HEK293 (cell line): ENCODE measurements around the gene PRDM10.

ENCODE experiments used
- SETDB1 ChIP-seq: IDR thresholded peaks from one replicate; pipeline ENCODE4 v1.6.1; 2017; ENCODE audit warnings: mild to moderate bottlenecking, low read length, moderate library complexity, mixed read lengths; ENCODE audit not compliant: insufficient read length
- ZBTB21 ChIP-seq: fragments of 450-650 bp; formaldehyde crosslinking; IDR thresholded peaks from 2 replicates; pipeline ENCODE4 v1.5.1; 2017; ENCODE audit warnings: missing biosample characterization, missing genetic modification characterization
- ZNF707 ChIP-seq: fragments of 450-650 bp; formaldehyde crosslinking; IDR thresholded peaks from 2 replicates; pipeline ENCODE4 v1.5.1; 2016; ENCODE audit warnings: missing biosample characterization, missing genetic modification characterization
- ZSCAN23 ChIP-seq: fragments of 450-650 bp; formaldehyde crosslinking; IDR thresholded peaks from 2 replicates; pipeline ENCODE4 v1.5.1; 2016; ENCODE audit warnings: missing biosample characterization, missing genetic modification characterization
- TF ChIP-seq, protein P1 (sequence below): fragments of 450-650 bp; formaldehyde crosslinking; IDR thresholded peaks from 2 replicates; pipeline ENCODE4 v1.5.1; 2016; ENCODE audit warnings: missing biosample characterization, missing genetic modification characterization
- TF ChIP-seq, protein P2 (sequence below): sonication (generic); formaldehyde crosslinking; IDR thresholded peaks from 2 replicates; pipeline ENCODE4 v1.8.1; 2022; ENCODE audit warnings: mild to moderate bottlenecking, moderate library complexity, missing genetic modification reagents
- TF ChIP-seq, protein P3 (sequence below): fragments of 450-650 bp; formaldehyde crosslinking; IDR thresholded peaks from 2 replicates; pipeline ENCODE4 v1.5.1; 2017; ENCODE audit warnings: missing biosample characterization, missing genetic modification characterization

DNA sequence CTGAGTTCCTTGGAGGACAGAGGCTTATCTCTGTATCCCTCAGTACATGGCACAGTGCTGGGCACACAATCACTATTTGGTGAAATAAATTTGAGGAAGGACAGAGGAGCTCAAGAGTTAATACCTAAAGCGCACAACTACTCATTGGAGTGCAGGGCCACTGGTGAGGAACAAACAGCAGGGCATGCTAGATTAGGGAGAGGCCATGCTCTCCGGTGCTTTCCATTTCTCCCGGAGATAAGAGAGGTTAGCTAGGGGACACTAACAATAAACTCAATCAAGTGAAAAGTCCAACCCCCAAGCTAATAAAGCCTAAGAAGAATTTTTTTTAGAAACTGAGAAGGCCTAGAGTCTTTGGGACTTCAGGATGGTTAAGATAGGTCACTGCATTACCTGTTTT, 136.3 kb downstream of the PRDM10 start:
- TF ChIP-seq, protein P1, sequence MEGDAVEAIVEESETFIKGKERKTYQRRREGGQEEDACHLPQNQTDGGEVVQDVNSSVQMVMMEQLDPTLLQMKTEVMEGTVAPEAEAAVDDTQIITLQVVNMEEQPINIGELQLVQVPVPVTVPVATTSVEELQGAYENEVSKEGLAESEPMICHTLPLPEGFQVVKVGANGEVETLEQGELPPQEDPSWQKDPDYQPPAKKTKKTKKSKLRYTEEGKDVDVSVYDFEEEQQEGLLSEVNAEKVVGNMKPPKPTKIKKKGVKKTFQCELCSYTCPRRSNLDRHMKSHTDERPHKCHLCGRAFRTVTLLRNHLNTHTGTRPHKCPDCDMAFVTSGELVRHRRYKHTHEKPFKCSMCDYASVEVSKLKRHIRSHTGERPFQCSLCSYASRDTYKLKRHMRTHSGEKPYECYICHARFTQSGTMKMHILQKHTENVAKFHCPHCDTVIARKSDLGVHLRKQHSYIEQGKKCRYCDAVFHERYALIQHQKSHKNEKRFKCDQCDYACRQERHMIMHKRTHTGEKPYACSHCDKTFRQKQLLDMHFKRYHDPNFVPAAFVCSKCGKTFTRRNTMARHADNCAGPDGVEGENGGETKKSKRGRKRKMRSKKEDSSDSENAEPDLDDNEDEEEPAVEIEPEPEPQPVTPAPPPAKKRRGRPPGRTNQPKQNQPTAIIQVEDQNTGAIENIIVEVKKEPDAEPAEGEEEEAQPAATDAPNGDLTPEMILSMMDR = no peak
- TF ChIP-seq ZNF707 (tag by site-specific recombination) (no peak), ZBTB21 (tag by site-specific recombination) (no peak), ZSCAN23 (no peak), SETDB1 (no peak)
- TF ChIP-seq, protein P2, sequence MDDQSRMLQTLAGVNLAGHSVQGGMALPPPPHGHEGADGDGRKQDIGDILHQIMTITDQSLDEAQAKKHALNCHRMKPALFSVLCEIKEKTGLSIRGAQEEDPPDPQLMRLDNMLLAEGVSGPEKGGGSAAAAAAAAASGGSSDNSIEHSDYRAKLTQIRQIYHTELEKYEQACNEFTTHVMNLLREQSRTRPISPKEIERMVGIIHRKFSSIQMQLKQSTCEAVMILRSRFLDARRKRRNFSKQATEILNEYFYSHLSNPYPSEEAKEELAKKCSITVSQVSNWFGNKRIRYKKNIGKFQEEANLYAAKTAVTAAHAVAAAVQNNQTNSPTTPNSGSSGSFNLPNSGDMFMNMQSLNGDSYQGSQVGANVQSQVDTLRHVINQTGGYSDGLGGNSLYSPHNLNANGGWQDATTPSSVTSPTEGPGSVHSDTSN = no peak
- TF ChIP-seq, protein P3, sequence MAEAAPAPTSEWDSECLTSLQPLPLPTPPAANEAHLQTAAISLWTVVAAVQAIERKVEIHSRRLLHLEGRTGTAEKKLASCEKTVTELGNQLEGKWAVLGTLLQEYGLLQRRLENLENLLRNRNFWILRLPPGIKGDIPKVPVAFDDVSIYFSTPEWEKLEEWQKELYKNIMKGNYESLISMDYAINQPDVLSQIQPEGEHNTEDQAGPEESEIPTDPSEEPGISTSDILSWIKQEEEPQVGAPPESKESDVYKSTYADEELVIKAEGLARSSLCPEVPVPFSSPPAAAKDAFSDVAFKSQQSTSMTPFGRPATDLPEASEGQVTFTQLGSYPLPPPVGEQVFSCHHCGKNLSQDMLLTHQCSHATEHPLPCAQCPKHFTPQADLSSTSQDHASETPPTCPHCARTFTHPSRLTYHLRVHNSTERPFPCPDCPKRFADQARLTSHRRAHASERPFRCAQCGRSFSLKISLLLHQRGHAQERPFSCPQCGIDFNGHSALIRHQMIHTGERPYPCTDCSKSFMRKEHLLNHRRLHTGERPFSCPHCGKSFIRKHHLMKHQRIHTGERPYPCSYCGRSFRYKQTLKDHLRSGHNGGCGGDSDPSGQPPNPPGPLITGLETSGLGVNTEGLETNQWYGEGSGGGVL (tag by site-specific recombination) = no peak
